OCI-LY7 (cell line): ENCODE results near the gene SLFN12L. TPM values are rescaled to one million over a fixed set of nuclear protein-coding genes. Genes with fewer than 3 reads are reported as not detected.

Source experiments
- BruUV-seq: library from RNA; stranded (reverse); fragments of 400-500 nt; replicated peaks from 2 replicates; lab custom pipeline; 2021; lab: Mats Ljungman, UMichigan
- CTCF ChIA-PET: fragments of 300-600 bp; sonication (Branson Sonifier 250); formaldehyde crosslinking; loops from one replicate; lab custom pipeline; 2022; ENCODE audit warnings: antibody characterized with exemption; ENCODE audit not compliant: unreplicated experiment; lab: Charles Lee
- POLR2A ChIA-PET: fragments of 300-600 bp; sonication (Branson Sonifier 250); formaldehyde crosslinking; loops from one replicate; lab custom pipeline; 2022; ENCODE audit warnings: antibody characterized with exemption; lab: Charles Lee
- DNase-seq: peaks from one replicate; pipeline ENCODE4 v3.0.0-alpha.2; 2015; ENCODE audit warnings: low spot score
- H2AFZ ChIP-seq: fragments of 200-600 bp; sonication (generic), shearing (Covaris generic); 2 replicates; pipeline ENCODE4 v1.6.1; 2014; ENCODE audit warnings: mild to moderate bottlenecking, antibody characterized with exemption, low read length, moderate library complexity
- H3K27ac ChIP-seq: fragments of 200-600 bp; sonication (generic); 2 replicates; pipeline ENCODE4 v1.5.1; 2014; ENCODE audit warnings: mixed run types, low read depth, mild to moderate bottlenecking, moderate library complexity, low read length, inconsistent platforms; ENCODE audit not compliant: poor library complexity, severe bottlenecking
- H3K36me3 ChIP-seq: fragments of 200-600 bp; sonication (generic); 2 replicates; pipeline ENCODE4 v1.6.1; 2014; ENCODE audit warnings: mild to moderate bottlenecking, antibody characterized with exemption, low read length, moderate library complexity, mixed read lengths; ENCODE audit not compliant: insufficient read depth
- H3K4me1 ChIP-seq: fragments of 200-600 bp; sonication (generic); 2 replicates; pipeline ENCODE4 v1.5.1; 2014; ENCODE audit warnings: mild to moderate bottlenecking, low read length; ENCODE audit not compliant: insufficient read depth, poor library complexity, severe bottlenecking
- H3K4me2 ChIP-seq: fragments of 200-600 bp; sonication (generic); 2 replicates; pipeline ENCODE4 v1.6.1; 2014; ENCODE audit warnings: mild to moderate bottlenecking, low read length
- H3K4me3 ChIP-seq: fragments of 200-600 bp; sonication (generic); 2 replicates; pipeline ENCODE4 v1.5.1; 2014; ENCODE audit warnings: mild to moderate bottlenecking, low read depth, low read length; ENCODE audit not compliant: poor library complexity, severe bottlenecking
- H3K79me2 ChIP-seq: fragments of 200-600 bp; sonication (generic); 2 replicates; pipeline ENCODE4 v1.6.1; 2016; ENCODE audit warnings: low read depth, mild to moderate bottlenecking, low read length, moderate library complexity, mixed read lengths; ENCODE audit not compliant: insufficient read depth
- H3K9me2 ChIP-seq: fragments of 200-600 bp; sonication (generic); 2 replicates; pipeline ENCODE4 v1.6.1; 2016; ENCODE audit warnings: mild to moderate bottlenecking, low read length, mixed read lengths; ENCODE audit not compliant: insufficient read depth
- H3K9me3 ChIP-seq: fragments of 200-600 bp; sonication (generic); 2 replicates; pipeline ENCODE4 v1.6.1; 2014; ENCODE audit warnings: mild to moderate bottlenecking, mixed run types, low read length, mixed read lengths
- H4K20me1 ChIP-seq: fragments of 200-600 bp; sonication (generic); 2 replicates; pipeline ENCODE4 v1.6.1; 2014; ENCODE audit warnings: mild to moderate bottlenecking, antibody characterized with exemption, low read length, moderate library complexity, mixed read lengths; ENCODE audit not compliant: insufficient read depth
- CTCF ChIP-seq: fragments of 200-600 bp; sonication (generic); conservative IDR thresholded peaks from 2 replicates; pipeline ENCODE4 v1.5.1; 2014; ENCODE audit warnings: mild to moderate bottlenecking, antibody characterized with exemption, low read length, moderate library complexity, mixed read lengths
- EZH2phosphoT487 ChIP-seq: fragments of 200-600 bp; sonication (generic); IDR thresholded peaks from 2 replicates; pipeline ENCODE4 v1.6.1; 2018; ENCODE audit warnings: low read depth, borderline replicate concordance, mild to moderate bottlenecking, mixed run types, antibody characterized with exemption, low read length, moderate library complexity, mixed read lengths
- intact Hi-C: fragments of 100-400 bp; cut with micrococcal nuclease; formaldehyde crosslinking; loops from one replicate; pipeline ENCODE4 v1.10.0; 2022; ENCODE audit not compliant: unreplicated experiment
- total RNA-seq, 2 experiments: library from RNA; depleted of rRNA in 1 of 2; stranded (reverse); fragments of >200 nt in 1 of 2; shearing (Covaris generic) in 1 of 2; gene quantifications; 2 replicates each; pipeline ENCODE4 v1.2.3, GENCODE V29; 2014 to 2022

The SLFN12L gene
- total RNA-seq, 2 experiments from 2014 or later, result not detected

- TF ChIP-seq EZH2phosphoT487, result no peak
- TF ChIP-seq CTCF, result no peak
- H3K36me3 ChIP-seq, result no peaks in the 10 kb centered on the region
- ChIA-PET POLR2A (no interaction called here), CTCF (no interaction called here)
- intact Hi-C loops, result no loop called here
- H4K20me1 ChIP-seq, result no peaks in the 10 kb centered on the region
- no peak overlapping the region for H3K4me2 ChIP-seq
- no TSS peak for BruUV-seq
- H3K9me2 ChIP-seq, result no peaks in the 10 kb centered on the region
- no peak for DNase-seq
- H3K4me3 ChIP-seq, result no peak overlapping the region
- H3K27ac ChIP-seq, result no peak overlapping the region
- no peaks in the 10 kb centered on the region for H3K79me2 ChIP-seq
- no peaks in the 10 kb centered on the region for H3K4me1 ChIP-seq
- no peaks in the 10 kb centered on the region for H3K9me3 ChIP-seq
- no peak overlapping the region for H2AFZ ChIP-seq
Observed at GRCh38 chr17:35429702-35430101, 107.8 kb downstream of the SLFN12L start.

GRCh38 chr17:35428229-35428628, 109.2 kb downstream of the SLFN12L start:
- no TSS peak for BruUV-seq
- Histone ChIP-seq H3K79me2 (no peaks in the 10 kb centered on the region), H3K4me2 (no peak overlapping the region)

More at GRCh38 chr17:35428229-35428628, 109.2 kb downstream of the SLFN12L start:
- Histone ChIP-seq H3K9me3 (no peaks in the 10 kb centered on the region), H2AFZ (no peak overlapping the region), H4K20me1 (no peaks in the 10 kb centered on the region), H3K9me2 (no peaks in the 10 kb centered on the region), H3K36me3 (no peaks in the 10 kb centered on the region), H3K27ac (no peak overlapping the region), H3K4me1 (no peaks in the 10 kb centered on the region), H3K4me3 (no peak overlapping the region)
- intact Hi-C loops, result no loop called here
- POLR2A ChIA-PET, result no interaction called here
- no peak for DNase-seq
- CTCF ChIA-PET, result no interaction called here
- no peak for TF ChIP-seq CTCF
- no peak for TF ChIP-seq EZH2phosphoT487
